ENCODE data around the gene MTHFD1. TPM values are rescaled to one million over a fixed set of nuclear protein-coding genes. Genes with fewer than 3 reads are reported as not detected.

MTHFD1 gene
- total and polyA plus RNA-seq, 9 of the 15 experiments (the other 6 are each of a cell fraction or from before 2014, with no cell fraction given), result 66.7 to 158 (median 90.9) TPM

DNA sequence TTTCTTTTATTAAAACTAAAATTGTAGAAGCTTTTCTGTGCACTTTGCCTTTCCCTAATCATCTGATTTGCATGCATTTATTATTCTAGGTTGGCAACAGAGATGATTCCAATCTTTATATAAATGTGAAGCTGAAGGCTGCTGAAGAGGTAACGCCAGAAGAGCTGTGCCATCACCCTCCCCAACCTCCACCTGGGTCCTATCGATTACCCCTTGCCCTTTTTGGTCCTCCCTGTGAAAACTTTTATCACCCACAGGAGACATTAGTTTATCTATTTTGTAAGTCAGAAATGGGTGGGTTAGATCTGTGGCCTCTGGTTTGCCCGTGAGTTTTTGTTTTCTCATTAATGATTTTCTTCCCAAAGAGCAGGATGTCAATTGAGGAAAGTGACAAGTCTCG, 22.8 kb downstream of the MTHFD1 start (continued):
- TF ChIP-seq SP2 (IDR thresholded peaks at IDR 0.05; ENCODE audit: extremely low read depth, low read depth, low read length, poor library complexity, severe bottlenecking) (no peak), ATF7 (IDR thresholded peaks at IDR 0.05) (no peak), RB1 (IDR thresholded peaks at IDR 0.05; ENCODE audit: low read depth) (no peak), SMAD4 (CRISPR knock-in tag; conservative IDR thresholded peaks at IDR 0.05) (no peak), SIRT6 (IDR thresholded peaks at IDR 0.05; ENCODE audit: low read depth, low read length) (no peak)
- TF ChIP-seq, protein P1, sequence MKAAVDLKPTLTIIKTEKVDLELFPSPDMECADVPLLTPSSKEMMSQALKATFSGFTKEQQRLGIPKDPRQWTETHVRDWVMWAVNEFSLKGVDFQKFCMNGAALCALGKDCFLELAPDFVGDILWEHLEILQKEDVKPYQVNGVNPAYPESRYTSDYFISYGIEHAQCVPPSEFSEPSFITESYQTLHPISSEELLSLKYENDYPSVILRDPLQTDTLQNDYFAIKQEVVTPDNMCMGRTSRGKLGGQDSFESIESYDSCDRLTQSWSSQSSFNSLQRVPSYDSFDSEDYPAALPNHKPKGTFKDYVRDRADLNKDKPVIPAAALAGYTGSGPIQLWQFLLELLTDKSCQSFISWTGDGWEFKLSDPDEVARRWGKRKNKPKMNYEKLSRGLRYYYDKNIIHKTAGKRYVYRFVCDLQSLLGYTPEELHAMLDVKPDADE (conservative IDR thresholded peaks at IDR 0.05; ENCODE audit: control insufficient read depth, low read depth, low read length), result no peak

DNA sequence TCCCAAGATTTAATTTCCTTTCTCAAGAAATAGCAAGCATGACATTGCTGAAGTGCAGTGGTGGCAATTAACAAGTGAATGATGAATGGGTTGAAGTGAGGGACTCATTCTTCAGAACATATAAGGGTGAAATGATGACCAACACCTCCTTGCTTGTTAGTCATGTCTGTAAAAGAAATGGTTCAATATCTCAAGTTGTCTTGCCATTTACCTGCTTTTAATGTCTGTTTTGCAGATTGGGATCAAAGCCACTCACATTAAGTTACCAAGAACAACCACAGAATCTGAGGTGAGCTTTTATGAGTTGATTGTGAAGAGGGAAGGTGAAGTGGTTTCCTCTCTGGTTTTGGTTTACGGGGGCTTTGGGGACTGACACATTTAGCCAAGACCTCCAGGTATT, 24.1 kb downstream of the MTHFD1 start:
- ATAC-seq, result no peak
- no peaks in the 10 kb centered on the region; the same call in 1 of the 3 replicates for H3K79me2 ChIP-seq (ENCODE audit: control insufficient read depth, insufficient read depth, low read length)
- intact Hi-C loops (cut with micrococcal nuclease) (no loop called here), in situ Hi-C loops (cut with MboI) (no loop called here)
- H2AFZ ChIP-seq (ENCODE audit: low read depth, low read length), result no peak overlapping the region
- no peak overlapping the region for H3K9ac ChIP-seq (ENCODE audit: insufficient read depth in 1 of 2, low read depth in 2 of 2, low read length in 2 of 2)
- H3K9me1 ChIP-seq (ENCODE audit: control insufficient read depth, insufficient read depth, low read length), result no peaks in the 10 kb centered on the region
- BruUV-seq (replicated peaks), result no TSS peak
- TF ChIP-seq, protein P2, sequence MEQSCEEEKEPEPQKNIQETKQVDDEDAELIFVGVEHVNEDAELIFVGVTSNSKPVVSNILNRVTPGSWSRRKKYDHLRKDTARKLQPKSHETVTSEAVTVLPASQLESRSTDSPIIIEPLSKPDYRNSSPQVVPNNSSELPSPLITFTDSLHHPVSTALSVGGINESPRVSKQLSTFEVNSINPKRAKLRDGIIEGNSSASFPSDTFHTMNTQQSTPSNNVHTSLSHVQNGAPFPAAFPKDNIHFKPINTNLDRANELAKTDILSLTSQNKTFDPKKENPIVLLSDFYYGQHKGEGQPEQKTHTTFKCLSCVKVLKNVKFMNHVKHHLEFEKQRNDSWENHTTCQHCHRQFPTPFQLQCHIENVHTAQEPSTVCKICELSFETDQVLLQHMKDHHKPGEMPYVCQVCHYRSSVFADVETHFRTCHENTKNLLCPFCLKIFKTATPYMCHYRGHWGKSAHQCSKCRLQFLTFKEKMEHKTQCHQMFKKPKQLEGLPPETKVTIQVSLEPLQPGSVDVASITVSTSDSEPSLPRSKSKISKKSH (CRISPR knock-in tag; IDR thresholded peaks at IDR 0.05), result no peak
- TF ChIP-seq RFX7 (CRISPR knock-in tag; IDR thresholded peaks at IDR 0.05) (no peak), TAF15 (IDR thresholded peaks at IDR 0.05; ENCODE audit: low read depth, low read length) (no peak), ZNF311 (CRISPR knock-in tag; IDR thresholded peaks at IDR 0.05) (no peak)
- TF ChIP-seq, protein P3, sequence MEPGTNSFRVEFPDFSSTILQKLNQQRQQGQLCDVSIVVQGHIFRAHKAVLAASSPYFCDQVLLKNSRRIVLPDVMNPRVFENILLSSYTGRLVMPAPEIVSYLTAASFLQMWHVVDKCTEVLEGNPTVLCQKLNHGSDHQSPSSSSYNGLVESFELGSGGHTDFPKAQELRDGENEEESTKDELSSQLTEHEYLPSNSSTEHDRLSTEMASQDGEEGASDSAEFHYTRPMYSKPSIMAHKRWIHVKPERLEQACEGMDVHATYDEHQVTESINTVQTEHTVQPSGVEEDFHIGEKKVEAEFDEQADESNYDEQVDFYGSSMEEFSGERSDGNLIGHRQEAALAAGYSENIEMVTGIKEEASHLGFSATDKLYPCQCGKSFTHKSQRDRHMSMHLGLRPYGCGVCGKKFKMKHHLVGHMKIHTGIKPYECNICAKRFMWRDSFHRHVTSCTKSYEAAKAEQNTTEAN (CRISPR knock-in tag; IDR thresholded peaks at IDR 0.05), result no peak
- H4K20me1 ChIP-seq (replicated peaks; ENCODE audit: control insufficient read depth, insufficient read depth, low read length), result no peaks in the 10 kb centered on the region
- H3K36me3 ChIP-seq (ENCODE audit: control insufficient read depth, insufficient read depth, low read length), result peaks cover 71% of the 10 kb centered on the region
- no CpG with 5 or more reads among the region's 1 CpG for WGBS (ENCODE audit: insufficient coverage, low coverage, missing lambda C conversion rate)
- no peak for FAIRE-seq
- H3K4me2 ChIP-seq (ENCODE audit: insufficient read depth, low read length), result no peak overlapping the region
- ChIA-PET POLR2A (no interaction called here), CTCF (ENCODE audit: low intra/inter-chr PET ratio) (no interaction called here)
- H3K4me3 ChIP-seq, result no peak overlapping the region
- H3K27me3 ChIP-seq (ENCODE audit: control insufficient read depth in 2 of 2, insufficient read depth in 2 of 2, low read length in 2 of 2), result no peaks in the 10 kb centered on the region
- H3K27ac ChIP-seq (ENCODE audit: extremely low read depth, low read depth, low read length), result no peak overlapping the region
- no peak for DNase-seq (ENCODE audit: extremely low read depth in 1 of 4, low spot score in 3 of 4)
- H3K4me1 ChIP-seq (replicated peaks in 1 of 2; ENCODE audit: control insufficient read depth in 2 of 2, insufficient read depth in 2 of 2, low read length in 2 of 2), result no peaks in the 10 kb centered on the region; a peak in 1 of 5 replicates
- H3K9me3 ChIP-seq (replicated peaks; ENCODE audit: control insufficient read depth, insufficient read depth, low read depth, low read length), result no peaks in the 10 kb centered on the region
